Glutamatergic neuron (in vitro differentiated cells): ENCODE results near the gene ANTXR2. TPM values are rescaled to one million over a fixed set of nuclear protein-coding genes. Genes with fewer than 3 reads are reported as not detected.

ENCODE experiments used
- DNase-seq: peaks from one replicate; pipeline ENCODE4 v3.0.0; 2022
- H3K27ac Mint-ChIP-seq: one replicate; pipeline ENCODE4 v1.8.0; 2020; ENCODE audit warnings: mild to moderate bottlenecking, mixed read lengths, inconsistent platforms; ENCODE audit not compliant: unreplicated experiment
- H3K27me3 Mint-ChIP-seq: one replicate; pipeline ENCODE4 v1.8.0; 2020; ENCODE audit warnings: mild to moderate bottlenecking, moderate library complexity, mixed read lengths, inconsistent platforms; ENCODE audit not compliant: unreplicated experiment
- H3K36me3 Mint-ChIP-seq: one replicate; pipeline ENCODE4 v1.8.0; 2020; ENCODE audit warnings: mild to moderate bottlenecking, mixed read lengths, inconsistent platforms; ENCODE audit not compliant: unreplicated experiment
- H3K4me1 Mint-ChIP-seq: one replicate; pipeline ENCODE4 v1.8.0; 2020; ENCODE audit warnings: mild to moderate bottlenecking, low read depth, mixed read lengths, inconsistent platforms; ENCODE audit not compliant: unreplicated experiment
- H3K4me3 Mint-ChIP-seq: one replicate; pipeline ENCODE4 v1.8.0; 2020; ENCODE audit warnings: mild to moderate bottlenecking, mixed read lengths, inconsistent platforms; ENCODE audit not compliant: unreplicated experiment
- H3K9me3 Mint-ChIP-seq: one replicate; pipeline ENCODE4 v1.8.0; 2020; ENCODE audit warnings: mild to moderate bottlenecking, moderate library complexity, mixed read lengths, inconsistent platforms; ENCODE audit not compliant: unreplicated experiment
- CTCF ChIP-seq: fragments of 200-600 bp; sonication (generic); IDR thresholded peaks from one replicate; pipeline ENCODE4 v1.5.0; 2021; ENCODE audit not compliant: partially characterized antibody, unreplicated experiment
- total RNA-seq: library from RNA; stranded (reverse); fragmentation: NEBNext Ultra II Directional; extraction: Animal tissue kit (Norgen Biotek cat#: 25700); gene quantifications from one replicate; pipeline ENCODE4 v1.2.1, GENCODE V29; 2021; ENCODE audit not compliant: unreplicated experiment

The ANTXR2 gene
- total RNA-seq, 1 donor from 2014 or later, result 47.8 TPM

- peaks cover 5% of the 10 kb centered on the region for H3K9me3 Mint-ChIP-seq
- no peak for TF ChIP-seq CTCF
- DNase-seq, result no peak
- H3K27me3 Mint-ChIP-seq, result peaks cover 3% of the 10 kb centered on the region
- no peak overlapping the region for H3K27ac Mint-ChIP-seq
- H3K36me3 Mint-ChIP-seq, result no peaks in the 10 kb centered on the region
- no peak overlapping the region for H3K4me3 Mint-ChIP-seq
- peaks cover 8% of the 10 kb centered on the region for H3K4me1 Mint-ChIP-seq
Observed at GRCh38 chr4:79935274-79935673, 137.8 kb downstream of the ANTXR2 start.

GRCh38 chr4:79934660-79935059 lies 138.4 kb downstream of the ANTXR2 start:
- no peak overlapping the region for H3K4me3 Mint-ChIP-seq
- no peak overlapping the region for H3K27ac Mint-ChIP-seq
- H3K36me3 Mint-ChIP-seq, result no peaks in the 10 kb centered on the region
- TF ChIP-seq CTCF, result no peak
- peaks cover 8% of the 10 kb centered on the region for H3K4me1 Mint-ChIP-seq
- H3K9me3 Mint-ChIP-seq, result peaks cover 5% of the 10 kb centered on the region
- H3K27me3 Mint-ChIP-seq, result peaks cover 3% of the 10 kb centered on the region
- no peak for DNase-seq

- Mint-ChIP-seq H3K4me3 (no peak overlapping the region), H3K27me3 (peaks cover 3% of the 10 kb centered on the region), H3K9me3 (peaks cover 3% of the 10 kb centered on the region), H3K4me1 (peaks cover 5% of the 10 kb centered on the region), H3K36me3 (no peaks in the 10 kb centered on the region), H3K27ac (no peak overlapping the region)
- DNase-seq, result no peak
- no peak for TF ChIP-seq CTCF
Observed at GRCh38 chr4:79927931-79928330, 145.1 kb downstream of the ANTXR2 start.

GRCh38 chr4:79923281-79923680 lies 149.7 kb downstream of the ANTXR2 start:
- Mint-ChIP-seq H3K4me1 (no peaks in the 10 kb centered on the region), H3K36me3 (no peaks in the 10 kb centered on the region), H3K27me3 (no peaks in the 10 kb centered on the region), H3K27ac (no peak overlapping the region), H3K9me3 (no peaks in the 10 kb centered on the region), H3K4me3 (no peak overlapping the region)
- DNase-seq, result no peak
- no peak for TF ChIP-seq CTCF

- no peaks in the 10 kb centered on the region for H3K27me3 Mint-ChIP-seq
- no peak for DNase-seq
- TF ChIP-seq CTCF, result no peak
- no peaks in the 10 kb centered on the region for H3K9me3 Mint-ChIP-seq
- no peak overlapping the region for H3K4me3 Mint-ChIP-seq
- H3K27ac Mint-ChIP-seq, result no peak overlapping the region
- H3K4me1 Mint-ChIP-seq, result no peaks in the 10 kb centered on the region
- H3K36me3 Mint-ChIP-seq, result no peaks in the 10 kb centered on the region
Observed at GRCh38 chr4:79922011-79922410, 151.0 kb downstream of the ANTXR2 start.
